ENCODE data around the gene SDCBP2.

SDCBP2 gene

GRCh38 chr20:1264727-1265126 is 64.2 kb downstream of the SDCBP2 start:
- H3K4me3 ChIP-seq (ENCODE audit: low read depth, low read length): no peak overlapping the region
- no peak for TF ChIP-seq CTCF (IDR thresholded peaks at IDR 0.05; ENCODE audit: borderline replicate concordance, insufficient read depth, low read depth, low read length)

GRCh38 chr20:1263853-1264252 is 65.1 kb downstream of the SDCBP2 start:
- TF ChIP-seq CTCF (IDR thresholded peaks at IDR 0.05; ENCODE audit: borderline replicate concordance, insufficient read depth, low read depth, low read length): no peak
- H3K4me3 ChIP-seq (ENCODE audit: low read depth, low read length): no peak overlapping the region

Data from GM12875 (cell line).